Cardiac septum (tissue), 1 donor: Measurements from ENCODE around the gene OLFML2A. TPM values are rescaled to one million over a fixed set of nuclear protein-coding genes. Genes with fewer than 3 reads are reported as not detected.

Source experiments
- DNase-seq: peaks from one replicate; pipeline ENCODE4 v3.0.0-alpha.2; 2020; ENCODE audit warnings: low spot score
- intact Hi-C: fragments of 100-400 bp; cut with DNase I; formaldehyde crosslinking; loops from one replicate; pipeline ENCODE4 v1.14.0; 2022
- total RNA-seq: library from RNA; stranded (reverse); fragmentation: NEBNext Ultra II Directional; extraction: Animal tissue kit (Norgen Biotek cat#: 25700); gene quantifications from one replicate; pipeline ENCODE4 v1.2.1, GENCODE V29; 2021
- donor health status: DM: no; HTN: no; CAD: no.

OLFML2A gene
- total RNA-seq, 1 donor from 2014 or later, result 46.4 TPM

DNA sequence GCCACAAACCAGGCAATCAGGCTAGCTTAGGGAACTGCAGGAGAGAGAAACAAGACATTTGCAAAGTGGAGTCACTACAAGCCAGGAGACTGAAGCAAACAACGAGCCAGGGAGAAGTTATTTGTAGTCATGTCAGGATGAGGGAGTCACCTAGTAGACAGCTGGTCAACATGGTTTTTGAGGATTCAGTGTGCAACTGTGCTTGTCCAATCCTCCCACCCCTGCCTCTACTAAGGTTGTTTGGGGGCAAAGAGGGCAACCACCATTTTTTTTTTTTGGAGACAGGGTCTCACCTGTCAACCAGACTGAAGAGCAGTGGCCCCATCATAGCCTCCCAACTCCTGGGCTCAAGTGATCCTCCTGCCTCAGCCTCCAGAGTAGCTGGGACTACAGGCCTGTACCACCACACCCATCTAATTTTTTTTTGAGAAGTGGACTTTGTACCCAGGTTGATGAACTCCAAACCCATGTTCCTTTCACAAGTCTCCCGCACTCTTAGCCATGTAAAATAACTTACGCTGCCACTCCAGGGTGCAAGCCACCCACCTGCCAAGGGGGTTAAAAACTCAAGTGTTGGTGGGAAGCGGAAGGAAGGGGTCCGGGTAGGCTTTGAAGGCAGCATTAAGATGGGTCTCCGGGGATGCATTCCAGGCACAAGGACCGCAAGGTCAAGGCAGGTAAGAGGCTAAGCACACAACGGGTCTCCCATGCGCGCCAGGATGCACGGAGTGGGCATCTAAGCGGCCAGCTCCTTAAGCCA is 83.8 kb downstream of the OLFML2A start:
- DNase-seq, result no peak
- intact Hi-C loops, result no loop called here

GRCh38 chr9:124861342-124862229 is 84.7 kb downstream of the OLFML2A start, which contains the start of the genes ARPC5L and RPL35:
Gene ARPC5L, plus strand, starts transcription at chr9:124862130. Its CDS starts 7,161 bp downstream, at chr9:124869291.
Gene RPL35, minus strand, starts transcription at chr9:124861957. Its CDS starts 45 bp downstream, at chr9:124861912.
- intact Hi-C loops, result no loop called here
- peak; percentile 99 for DNase-seq

GRCh38 chr9:124863371-124863871 is 86.5 kb downstream of the OLFML2A start:
- DNase-seq, result no peak
- intact Hi-C loops, result no loop called here

Other genes with a start within 250 kb of the OLFML2A start
- gene NR6A1, start 5.8 kb upstream of the OLFML2A start, total RNA-seq, result 2.2 TPM
- gene WDR38, start 76.3 kb downstream of the OLFML2A start, total RNA-seq, result not detected
- gene RPL35, start 84.8 kb downstream of the OLFML2A start, total RNA-seq, result 610 TPM
- 53.8 TPM for gene ARPC5L, start 85.0 kb downstream of the OLFML2A start, total RNA-seq
- 22.1 TPM for gene GOLGA1, start 163.9 kb downstream of the OLFML2A start, total RNA-seq